Stimulated activated CD4-positive, alpha-beta T cell treated with anti-CD3 and anti-CD28 coated beads, TNF-alpha, amount 100 ng/mL, for 1 hour (primary cell): ENCODE measurements around the gene CYP46A1.

Source experiments
- DNase-seq, 3 donors: peaks; one replicate each; pipeline ENCODE4 v3.0.0-alpha.2; 2020; ENCODE audit warnings: low read depth in 3 of 3, low spot score in 1 of 3

Gene CYP46A1

GRCh38 chr14:99742074-99742473, 58.0 kb downstream of the CYP46A1 start:
- DNase-seq, result no peak

GRCh38 chr14:99742509-99743487, 58.7 kb downstream of the CYP46A1 start:
- no peak for DNase-seq

- no peak for DNase-seq
Measured at GRCh38 chr14:99744199-99744872, 60.2 kb downstream of the CYP46A1 start.

GRCh38 chr14:99744873-99745224, 60.8 kb downstream of the CYP46A1 start:
- DNase-seq, result no peak

GRCh38 chr14:99745307-99745951, 61.3 kb downstream of the CYP46A1 start:
- no peak for DNase-seq

- no peak for DNase-seq
Measured at GRCh38 chr14:99747167-99747566, 63.1 kb downstream of the CYP46A1 start.

- no peak for DNase-seq
Measured at GRCh38 chr14:99747582-99748330, 63.7 kb downstream of the CYP46A1 start.

- no peak for DNase-seq
Measured at GRCh38 chr14:99748529-99748928, 64.4 kb downstream of the CYP46A1 start.

- no peak for DNase-seq
Measured at GRCh38 chr14:99749142-99749541, 65.0 kb downstream of the CYP46A1 start.

GRCh38 chr14:99749763-99750715, 65.9 kb downstream of the CYP46A1 start:
- no peak for DNase-seq

- DNase-seq, result no peak
Measured at GRCh38 chr14:99750746-99751450, 66.8 kb downstream of the CYP46A1 start.

- DNase-seq, result no peak
Measured at GRCh38 chr14:99751539-99752485, 67.7 kb downstream of the CYP46A1 start.

GRCh38 chr14:99752486-99753121, 68.5 kb downstream of the CYP46A1 start:
- DNase-seq, result no peak

- DNase-seq, result no peak
Measured at GRCh38 chr14:99753225-99754140, 69.4 kb downstream of the CYP46A1 start.

- DNase-seq, result no peak
Measured at GRCh38 chr14:99754141-99755067, 70.3 kb downstream of the CYP46A1 start.

GRCh38 chr14:99755068-99755405, 70.9 kb downstream of the CYP46A1 start:
- DNase-seq, result no peak
